HG02852 (cell line): Measurements from ENCODE around the gene MCTS1.
"Not testable (repeated sequence)": the region's sequence is repeated elsewhere in the genome, so short reads cannot be mapped to it uniquely, and the experiment has no call there.

Source experiments
- ATAC-seq: cut with Tn5 transposase; IDR thresholded peaks from one replicate; pipeline ENCODE4 v1.9.1; 2021; ENCODE audit warnings: mild to moderate bottlenecking, moderate library complexity; ENCODE audit not compliant: unreplicated experiment

MCTS1 gene

GRCh38 chrX:120625371-120625770, 21.5 kb downstream of the MCTS1 start:
- ATAC-seq, result no peak

GRCh38 chrX:120629667-120630537, 26.0 kb downstream of the MCTS1 start, which contains the start of gene C1GALT1C1:
Gene C1GALT1C1, minus strand, starts transcription at chrX:120630054. Its CDS starts 2,888 bp downstream, at chrX:120627166.
- peak; percentile 94 for ATAC-seq

DNA sequence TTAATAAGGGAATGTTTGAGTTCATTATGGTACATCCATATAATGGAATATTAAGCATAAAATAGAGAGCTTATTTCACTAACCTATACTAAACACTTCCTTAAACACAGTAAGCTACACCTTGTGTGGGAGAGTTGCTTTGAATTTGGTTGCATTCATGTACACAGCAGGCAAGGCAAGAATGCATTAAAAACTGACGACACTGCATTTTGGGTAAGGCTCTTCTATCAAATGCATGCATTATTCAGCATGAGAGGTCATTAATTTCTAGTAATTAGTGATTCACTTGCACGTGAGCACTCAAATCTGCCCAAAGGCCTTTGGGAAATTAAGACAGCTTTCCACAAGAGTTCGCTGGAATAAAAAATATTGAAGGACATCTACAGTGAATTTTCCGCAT, 34.7 kb downstream of the MCTS1 start:
- no peak for ATAC-seq

- ATAC-seq, result no peak
Measured at GRCh38 chrX:120642871-120643270, 39.0 kb downstream of the MCTS1 start.

DNA sequence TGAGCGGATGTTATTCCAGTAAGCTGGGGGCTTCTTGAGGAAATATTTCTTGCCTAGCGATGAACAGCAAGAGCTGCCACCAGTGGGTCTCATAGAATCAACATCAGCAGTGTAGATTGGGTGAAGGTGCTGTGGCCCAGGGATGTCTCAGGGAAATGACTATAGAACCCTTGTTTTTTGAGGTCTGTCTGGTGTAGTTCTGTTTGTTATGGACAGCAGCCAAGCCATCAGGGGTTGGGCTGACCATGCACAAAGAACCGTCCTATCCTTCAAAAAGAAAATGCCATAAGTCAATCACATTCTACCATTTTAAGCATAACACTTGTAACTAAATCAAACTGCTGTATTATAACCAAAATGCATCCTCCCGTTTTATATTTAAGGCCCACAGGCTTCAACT, 43.2 kb downstream of the MCTS1 start:
- ATAC-seq, result no peak

DNA sequence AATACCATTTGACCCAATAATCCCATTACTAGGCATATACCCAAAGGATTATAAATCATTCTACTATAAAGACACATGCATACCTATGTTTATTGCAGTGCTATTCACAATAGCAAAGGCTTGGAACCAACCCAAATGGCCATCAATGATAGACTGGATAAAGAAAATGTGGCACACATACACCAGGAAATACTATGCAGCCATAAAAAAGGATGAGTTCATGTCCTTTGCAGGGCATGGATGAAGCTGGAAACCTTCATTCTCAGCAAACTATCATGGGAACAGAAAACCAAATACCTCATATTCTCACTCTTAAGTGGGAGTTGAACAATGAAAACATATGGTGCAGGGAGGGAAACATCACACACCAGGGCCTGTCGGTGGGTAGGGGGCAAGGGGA, 48.4 kb downstream of the MCTS1 start:
- not testable (repeated sequence) for ATAC-seq

- ATAC-seq, result no peak
Measured at GRCh38 chrX:120653000-120653399, 49.1 kb downstream of the MCTS1 start.

DNA sequence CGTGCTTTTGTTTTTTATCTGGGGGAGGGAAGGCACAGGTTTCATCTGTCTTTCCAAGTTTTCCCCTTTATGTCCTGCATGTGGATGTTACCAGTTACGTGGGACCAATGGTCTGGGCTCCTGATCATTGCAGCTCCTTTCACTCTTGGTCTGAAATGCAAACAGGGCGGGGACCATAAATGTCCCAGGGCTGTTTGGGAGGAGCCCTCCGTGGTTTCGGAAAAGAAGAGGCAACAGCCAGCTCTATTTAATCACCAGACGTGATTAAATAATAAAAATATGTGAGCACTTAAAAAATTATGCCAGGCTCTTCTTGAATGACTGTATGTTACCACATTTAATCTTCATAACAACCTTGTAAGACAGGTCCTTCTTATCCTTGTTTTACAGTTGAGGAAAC, 56.7 kb downstream of the MCTS1 start:
- no peak for ATAC-seq
